ENCODE data around the gene PEX5L. TPM values are rescaled to one million over a fixed set of nuclear protein-coding genes. Genes with fewer than 3 reads are reported as not detected.

The PEX5L gene
- total and polyA plus RNA-seq, 8 donors: 0.08 to 2.4 TPM; not detected in 6

GRCh38 chr3:179811321-179812095 is 225.2 kb downstream of the PEX5L start:
- peaks cover 0 to 4% (median 2%) of the 10 kb centered on the region in 4 donors for H3K4me1 ChIP-seq
- H3K27me3 ChIP-seq: no peaks in the 10 kb centered on the region
- intact Hi-C loops (cut with DNase I; ENCODE audit: low total_unique reads): no loop called here
- no peaks in the 10 kb centered on the region for H3K36me3 ChIP-seq
- no peaks in the 10 kb centered on the region for H3K9me3 ChIP-seq
- WGBS, 5 donors: 13 to 24% (median 16%) methylated on average over 9 of the region's 9 CpGs
- H3K4me3 ChIP-seq: no peak overlapping the region
- peak; percentile 40 to 84 for DNase-seq
- peak in 5 of 7 experiments; percentile 14 to 58 (median 39) for TF ChIP-seq CTCF (IDR thresholded peaks at IDR 0.05)
- no peak for TF ChIP-seq EP300 (IDR thresholded peaks at IDR 0.05)
- H3K27ac ChIP-seq: peak overlapping the region in 2 of 5 donors; percentile 10 to 12

GRCh38 chr3:179809639-179810038 is 227.1 kb downstream of the PEX5L start:
- Histone ChIP-seq H3K4me1 (peaks cover 0 to 4% (median 2%) of the 10 kb centered on the region in 4 donors), H3K4me3 (no peak overlapping the region), H3K27me3 (no peaks in the 10 kb centered on the region), H3K27ac (no peak overlapping the region), H3K36me3 (no peaks in the 10 kb centered on the region), H3K9me3 (no peaks in the 10 kb centered on the region)
- TF ChIP-seq POLR2A (IDR thresholded peaks at IDR 0.05) (no peak), EP300 (IDR thresholded peaks at IDR 0.05) (no peak), CTCF (IDR thresholded peaks at IDR 0.05) (no peak), POLR2AphosphoS5 (IDR thresholded peaks at IDR 0.05) (no peak)
- intact Hi-C loops (cut with DNase I; ENCODE audit: low total_unique reads): no loop called here
- DNase-seq: no peak

- WGBS, 5 donors: 96 to 97% (median 96%) methylated on average over 14 of the region's 14 CpGs
- Histone ChIP-seq H3K36me3 (no peaks in the 10 kb centered on the region), H3K9me3 (no peaks in the 10 kb centered on the region), H3K27ac (no peak overlapping the region), H3K4me1 (peaks cover 0 to 4% (median 2%) of the 10 kb centered on the region in 4 donors), H3K4me3 (no peak overlapping the region), H3K27me3 (no peaks in the 10 kb centered on the region)
- intact Hi-C loops (cut with DNase I; ENCODE audit: low total_unique reads): no loop called here
- TF ChIP-seq POLR2AphosphoS5 (IDR thresholded peaks at IDR 0.05) (no peak), EP300 (IDR thresholded peaks at IDR 0.05) (no peak), CTCF (IDR thresholded peaks at IDR 0.05) (no peak), POLR2A (IDR thresholded peaks at IDR 0.05) (no peak)
- no peak for DNase-seq
Observed at GRCh38 chr3:179807588-179807987, 229.1 kb downstream of the PEX5L start.

- H3K4me3 ChIP-seq: no peak overlapping the region
- DNase-seq: peak in 1 of 2 donors; percentile 5
- no peaks in the 10 kb centered on the region for H3K36me3 ChIP-seq
- no peaks in the 10 kb centered on the region for H3K27me3 ChIP-seq
- H3K9me3 ChIP-seq: no peaks in the 10 kb centered on the region
- H3K4me1 ChIP-seq: no peaks in the 10 kb centered on the region
- TF ChIP-seq POLR2AphosphoS5 (IDR thresholded peaks at IDR 0.05): no peak
- no peak for TF ChIP-seq CTCF (IDR thresholded peaks at IDR 0.05)
- TF ChIP-seq EP300 (IDR thresholded peaks at IDR 0.05): no peak
- no peak for TF ChIP-seq POLR2A (IDR thresholded peaks at IDR 0.05)
- no peak overlapping the region for H3K27ac ChIP-seq
- 65 to 79% (median 78%) methylated on average over 5 of the region's 5 CpGs for WGBS, 5 donors
- intact Hi-C loops (cut with DNase I; ENCODE audit: low total_unique reads): no loop called here
Observed at GRCh38 chr3:179806177-179806576, 230.6 kb downstream of the PEX5L start.

Data from stomach (tissue), 9 donors.